WTC11 (cell line): Measurements from ENCODE around the gene OLFM3. TPM values are rescaled to one million over a fixed set of nuclear protein-coding genes. Genes with fewer than 3 reads are reported as not detected.

ENCODE experiments used
- CREM ChIP-seq: sonication (generic); formaldehyde crosslinking; IDR thresholded peaks from 2 replicates; pipeline ENCODE4 v1.8.1; 2022; ENCODE audit warnings: mild to moderate bottlenecking, missing genetic modification reagents, moderate library complexity
- ETV6 ChIP-seq: sonication (generic); formaldehyde crosslinking; IDR thresholded peaks from 2 replicates; pipeline ENCODE4 v1.8.1; 2022; ENCODE audit warnings: mild to moderate bottlenecking, missing genetic modification reagents
- IRF2 ChIP-seq: sonication (generic); formaldehyde crosslinking; IDR thresholded peaks from 2 replicates; pipeline ENCODE4 v1.8.0; 2022; ENCODE audit warnings: low read depth, missing genetic modification reagents, borderline replicate concordance
- KAT7 ChIP-seq: sonication (generic); formaldehyde crosslinking; IDR thresholded peaks from 2 replicates; pipeline ENCODE4 v1.8.1; 2023; ENCODE audit warnings: missing genetic modification reagents, mild to moderate bottlenecking, borderline replicate concordance
- PRDM15 ChIP-seq: sonication (generic); formaldehyde crosslinking; IDR thresholded peaks from 2 replicates; pipeline ENCODE4 v1.8.0; 2022; ENCODE audit warnings: missing genetic modification reagents
- ZNF281 ChIP-seq: sonication (generic); formaldehyde crosslinking; IDR thresholded peaks from 2 replicates; pipeline ENCODE4 v1.8.0; 2023; ENCODE audit warnings: mild to moderate bottlenecking, missing genetic modification reagents
- total RNA-seq: library from RNA; stranded (reverse); gene quantifications from 3 replicates; pipeline ENCODE4 v1.2.3, GENCODE V29; 2021
- TF ChIP-seq, protein P1 (sequence below): sonication (generic); formaldehyde crosslinking; IDR thresholded peaks from 2 replicates; pipeline ENCODE4 v1.8.0; 2023; ENCODE audit warnings: missing genetic modification reagents, mild to moderate bottlenecking, borderline replicate concordance
- TF ChIP-seq, protein P2 (sequence below): sonication (generic); formaldehyde crosslinking; IDR thresholded peaks from 2 replicates; pipeline ENCODE4 v1.8.1; 2023; ENCODE audit warnings: mild to moderate bottlenecking, missing genetic modification reagents
- TF ChIP-seq, protein P3 (sequence below): sonication (generic); formaldehyde crosslinking; conservative IDR thresholded peaks from 2 replicates; pipeline ENCODE4 v1.8.1; 2022; ENCODE audit warnings: mild to moderate bottlenecking, missing genetic modification reagents
- TF ChIP-seq, protein P4 (sequence below): sonication (generic); formaldehyde crosslinking; IDR thresholded peaks from 2 replicates; pipeline ENCODE4 v1.8.1; 2023; ENCODE audit warnings: mild to moderate bottlenecking, missing genetic modification reagents, borderline replicate concordance
- TF ChIP-seq, protein P5 (sequence below): sonication (generic); formaldehyde crosslinking; IDR thresholded peaks from 2 replicates; pipeline ENCODE4 v1.8.1; 2022; ENCODE audit warnings: missing genetic modification reagents, borderline replicate concordance
- TF ChIP-seq, protein P6 (sequence below): sonication (generic); formaldehyde crosslinking; IDR thresholded peaks from 2 replicates; pipeline ENCODE4 v1.8.0; 2022; ENCODE audit warnings: mild to moderate bottlenecking, missing genetic modification reagents

The OLFM3 gene
- total RNA-seq, 1 experiment from 2014 or later: 0.37 TPM

DNA sequence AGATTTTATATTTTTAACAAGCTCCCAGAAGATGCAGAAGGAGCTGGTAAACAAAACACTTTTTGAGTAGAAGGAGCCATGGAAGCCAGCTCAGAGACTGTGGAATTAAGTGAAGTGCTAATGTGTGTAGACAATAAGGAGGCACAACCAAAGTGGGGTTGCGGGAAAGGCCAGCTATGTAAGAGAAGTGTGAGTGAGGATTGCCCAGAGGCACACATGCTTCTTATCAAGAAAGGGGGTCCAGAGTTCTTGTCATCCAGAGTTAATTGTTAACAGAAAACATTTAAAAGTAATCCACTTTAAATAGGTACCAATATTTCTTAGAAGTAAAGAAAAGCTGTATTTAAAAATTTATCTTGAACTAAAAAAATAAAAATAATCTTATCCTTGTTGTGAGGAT lies 136.8 kb downstream of the OLFM3 start (continued):
- TF ChIP-seq, protein P1, sequence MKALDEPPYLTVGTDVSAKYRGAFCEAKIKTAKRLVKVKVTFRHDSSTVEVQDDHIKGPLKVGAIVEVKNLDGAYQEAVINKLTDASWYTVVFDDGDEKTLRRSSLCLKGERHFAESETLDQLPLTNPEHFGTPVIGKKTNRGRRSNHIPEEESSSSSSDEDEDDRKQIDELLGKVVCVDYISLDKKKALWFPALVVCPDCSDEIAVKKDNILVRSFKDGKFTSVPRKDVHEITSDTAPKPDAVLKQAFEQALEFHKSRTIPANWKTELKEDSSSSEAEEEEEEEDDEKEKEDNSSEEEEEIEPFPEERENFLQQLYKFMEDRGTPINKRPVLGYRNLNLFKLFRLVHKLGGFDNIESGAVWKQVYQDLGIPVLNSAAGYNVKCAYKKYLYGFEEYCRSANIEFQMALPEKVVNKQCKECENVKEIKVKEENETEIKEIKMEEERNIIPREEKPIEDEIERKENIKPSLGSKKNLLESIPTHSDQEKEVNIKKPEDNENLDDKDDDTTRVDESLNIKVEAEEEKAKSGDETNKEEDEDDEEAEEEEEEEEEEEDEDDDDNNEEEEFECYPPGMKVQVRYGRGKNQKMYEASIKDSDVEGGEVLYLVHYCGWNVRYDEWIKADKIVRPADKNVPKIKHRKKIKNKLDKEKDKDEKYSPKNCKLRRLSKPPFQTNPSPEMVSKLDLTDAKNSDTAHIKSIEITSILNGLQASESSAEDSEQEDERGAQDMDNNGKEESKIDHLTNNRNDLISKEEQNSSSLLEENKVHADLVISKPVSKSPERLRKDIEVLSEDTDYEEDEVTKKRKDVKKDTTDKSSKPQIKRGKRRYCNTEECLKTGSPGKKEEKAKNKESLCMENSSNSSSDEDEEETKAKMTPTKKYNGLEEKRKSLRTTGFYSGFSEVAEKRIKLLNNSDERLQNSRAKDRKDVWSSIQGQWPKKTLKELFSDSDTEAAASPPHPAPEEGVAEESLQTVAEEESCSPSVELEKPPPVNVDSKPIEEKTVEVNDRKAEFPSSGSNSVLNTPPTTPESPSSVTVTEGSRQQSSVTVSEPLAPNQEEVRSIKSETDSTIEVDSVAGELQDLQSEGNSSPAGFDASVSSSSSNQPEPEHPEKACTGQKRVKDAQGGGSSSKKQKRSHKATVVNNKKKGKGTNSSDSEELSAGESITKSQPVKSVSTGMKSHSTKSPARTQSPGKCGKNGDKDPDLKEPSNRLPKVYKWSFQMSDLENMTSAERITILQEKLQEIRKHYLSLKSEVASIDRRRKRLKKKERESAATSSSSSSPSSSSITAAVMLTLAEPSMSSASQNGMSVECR (CRISPR knock-in tag): no peak
- TF ChIP-seq ETV6 (CRISPR knock-in tag): no peak
- TF ChIP-seq, protein P2, sequence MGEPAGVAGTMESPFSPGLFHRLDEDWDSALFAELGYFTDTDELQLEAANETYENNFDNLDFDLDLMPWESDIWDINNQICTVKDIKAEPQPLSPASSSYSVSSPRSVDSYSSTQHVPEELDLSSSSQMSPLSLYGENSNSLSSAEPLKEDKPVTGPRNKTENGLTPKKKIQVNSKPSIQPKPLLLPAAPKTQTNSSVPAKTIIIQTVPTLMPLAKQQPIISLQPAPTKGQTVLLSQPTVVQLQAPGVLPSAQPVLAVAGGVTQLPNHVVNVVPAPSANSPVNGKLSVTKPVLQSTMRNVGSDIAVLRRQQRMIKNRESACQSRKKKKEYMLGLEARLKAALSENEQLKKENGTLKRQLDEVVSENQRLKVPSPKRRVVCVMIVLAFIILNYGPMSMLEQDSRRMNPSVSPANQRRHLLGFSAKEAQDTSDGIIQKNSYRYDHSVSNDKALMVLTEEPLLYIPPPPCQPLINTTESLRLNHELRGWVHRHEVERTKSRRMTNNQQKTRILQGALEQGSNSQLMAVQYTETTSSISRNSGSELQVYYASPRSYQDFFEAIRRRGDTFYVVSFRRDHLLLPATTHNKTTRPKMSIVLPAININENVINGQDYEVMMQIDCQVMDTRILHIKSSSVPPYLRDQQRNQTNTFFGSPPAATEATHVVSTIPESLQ: no peak
- no peak for TF ChIP-seq KAT7 (CRISPR knock-in tag)
- TF ChIP-seq CREM (CRISPR knock-in tag): no peak
- TF ChIP-seq PRDM15 (CRISPR knock-in tag): no peak
- TF ChIP-seq, protein P3, sequence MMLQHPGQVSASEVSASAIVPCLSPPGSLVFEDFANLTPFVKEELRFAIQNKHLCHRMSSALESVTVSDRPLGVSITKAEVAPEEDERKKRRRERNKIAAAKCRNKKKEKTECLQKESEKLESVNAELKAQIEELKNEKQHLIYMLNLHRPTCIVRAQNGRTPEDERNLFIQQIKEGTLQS (CRISPR knock-in tag): no peak
- TF ChIP-seq, protein P4, sequence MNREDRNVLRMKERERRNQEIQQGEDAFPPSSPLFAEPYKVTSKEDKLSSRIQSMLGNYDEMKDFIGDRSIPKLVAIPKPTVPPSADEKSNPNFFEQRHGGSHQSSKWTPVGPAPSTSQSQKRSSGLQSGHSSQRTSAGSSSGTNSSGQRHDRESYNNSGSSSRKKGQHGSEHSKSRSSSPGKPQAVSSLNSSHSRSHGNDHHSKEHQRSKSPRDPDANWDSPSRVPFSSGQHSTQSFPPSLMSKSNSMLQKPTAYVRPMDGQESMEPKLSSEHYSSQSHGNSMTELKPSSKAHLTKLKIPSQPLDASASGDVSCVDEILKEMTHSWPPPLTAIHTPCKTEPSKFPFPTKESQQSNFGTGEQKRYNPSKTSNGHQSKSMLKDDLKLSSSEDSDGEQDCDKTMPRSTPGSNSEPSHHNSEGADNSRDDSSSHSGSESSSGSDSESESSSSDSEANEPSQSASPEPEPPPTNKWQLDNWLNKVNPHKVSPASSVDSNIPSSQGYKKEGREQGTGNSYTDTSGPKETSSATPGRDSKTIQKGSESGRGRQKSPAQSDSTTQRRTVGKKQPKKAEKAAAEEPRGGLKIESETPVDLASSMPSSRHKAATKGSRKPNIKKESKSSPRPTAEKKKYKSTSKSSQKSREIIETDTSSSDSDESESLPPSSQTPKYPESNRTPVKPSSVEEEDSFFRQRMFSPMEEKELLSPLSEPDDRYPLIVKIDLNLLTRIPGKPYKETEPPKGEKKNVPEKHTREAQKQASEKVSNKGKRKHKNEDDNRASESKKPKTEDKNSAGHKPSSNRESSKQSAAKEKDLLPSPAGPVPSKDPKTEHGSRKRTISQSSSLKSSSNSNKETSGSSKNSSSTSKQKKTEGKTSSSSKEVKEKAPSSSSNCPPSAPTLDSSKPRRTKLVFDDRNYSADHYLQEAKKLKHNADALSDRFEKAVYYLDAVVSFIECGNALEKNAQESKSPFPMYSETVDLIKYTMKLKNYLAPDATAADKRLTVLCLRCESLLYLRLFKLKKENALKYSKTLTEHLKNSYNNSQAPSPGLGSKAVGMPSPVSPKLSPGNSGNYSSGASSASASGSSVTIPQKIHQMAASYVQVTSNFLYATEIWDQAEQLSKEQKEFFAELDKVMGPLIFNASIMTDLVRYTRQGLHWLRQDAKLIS (CRISPR knock-in tag): no peak
- no peak for TF ChIP-seq IRF2 (CRISPR knock-in tag)
- TF ChIP-seq, protein P5, sequence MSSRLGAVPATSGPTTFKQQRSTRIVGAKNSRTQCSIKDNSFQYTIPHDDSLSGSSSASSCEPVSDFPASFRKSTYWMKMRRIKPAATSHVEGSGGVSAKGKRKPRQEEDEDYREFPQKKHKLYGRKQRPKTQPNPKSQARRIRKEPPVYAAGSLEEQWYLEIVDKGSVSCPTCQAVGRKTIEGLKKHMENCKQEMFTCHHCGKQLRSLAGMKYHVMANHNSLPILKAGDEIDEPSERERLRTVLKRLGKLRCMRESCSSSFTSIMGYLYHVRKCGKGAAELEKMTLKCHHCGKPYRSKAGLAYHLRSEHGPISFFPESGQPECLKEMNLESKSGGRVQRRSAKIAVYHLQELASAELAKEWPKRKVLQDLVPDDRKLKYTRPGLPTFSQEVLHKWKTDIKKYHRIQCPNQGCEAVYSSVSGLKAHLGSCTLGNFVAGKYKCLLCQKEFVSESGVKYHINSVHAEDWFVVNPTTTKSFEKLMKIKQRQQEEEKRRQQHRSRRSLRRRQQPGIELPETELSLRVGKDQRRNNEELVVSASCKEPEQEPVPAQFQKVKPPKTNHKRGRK (CRISPR knock-in tag): no peak
- TF ChIP-seq, protein P6, sequence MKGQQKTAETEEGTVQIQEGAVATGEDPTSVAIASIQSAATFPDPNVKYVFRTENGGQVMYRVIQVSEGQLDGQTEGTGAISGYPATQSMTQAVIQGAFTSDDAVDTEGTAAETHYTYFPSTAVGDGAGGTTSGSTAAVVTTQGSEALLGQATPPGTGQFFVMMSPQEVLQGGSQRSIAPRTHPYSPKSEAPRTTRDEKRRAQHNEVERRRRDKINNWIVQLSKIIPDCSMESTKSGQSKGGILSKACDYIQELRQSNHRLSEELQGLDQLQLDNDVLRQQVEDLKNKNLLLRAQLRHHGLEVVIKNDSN (CRISPR knock-in tag): no peak
- no peak for TF ChIP-seq ZNF281 (CRISPR knock-in tag)
